ENCODE data around the gene BRSK2.
"Not testable (repeated sequence)": the region's sequence is repeated elsewhere in the genome, so short reads cannot be mapped to it uniquely, and the experiment has no call there.

The BRSK2 gene

GRCh38 chr11:1412377-1413095 is 22.8 kb downstream of the BRSK2 start:
- no peak for DNase-seq (ENCODE audit: low read depth)
- no peak overlapping the region for H3K4me3 ChIP-seq (ENCODE audit: low read length)
- TF ChIP-seq, protein P1, sequence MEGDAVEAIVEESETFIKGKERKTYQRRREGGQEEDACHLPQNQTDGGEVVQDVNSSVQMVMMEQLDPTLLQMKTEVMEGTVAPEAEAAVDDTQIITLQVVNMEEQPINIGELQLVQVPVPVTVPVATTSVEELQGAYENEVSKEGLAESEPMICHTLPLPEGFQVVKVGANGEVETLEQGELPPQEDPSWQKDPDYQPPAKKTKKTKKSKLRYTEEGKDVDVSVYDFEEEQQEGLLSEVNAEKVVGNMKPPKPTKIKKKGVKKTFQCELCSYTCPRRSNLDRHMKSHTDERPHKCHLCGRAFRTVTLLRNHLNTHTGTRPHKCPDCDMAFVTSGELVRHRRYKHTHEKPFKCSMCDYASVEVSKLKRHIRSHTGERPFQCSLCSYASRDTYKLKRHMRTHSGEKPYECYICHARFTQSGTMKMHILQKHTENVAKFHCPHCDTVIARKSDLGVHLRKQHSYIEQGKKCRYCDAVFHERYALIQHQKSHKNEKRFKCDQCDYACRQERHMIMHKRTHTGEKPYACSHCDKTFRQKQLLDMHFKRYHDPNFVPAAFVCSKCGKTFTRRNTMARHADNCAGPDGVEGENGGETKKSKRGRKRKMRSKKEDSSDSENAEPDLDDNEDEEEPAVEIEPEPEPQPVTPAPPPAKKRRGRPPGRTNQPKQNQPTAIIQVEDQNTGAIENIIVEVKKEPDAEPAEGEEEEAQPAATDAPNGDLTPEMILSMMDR (conservative IDR thresholded peaks at IDR 0.05; ENCODE audit: low read length), result no peak

- H3K4me3 ChIP-seq (ENCODE audit: low read length), result no peak overlapping the region
- DNase-seq (ENCODE audit: low read depth), result no peak
- TF ChIP-seq, protein P1 (conservative IDR thresholded peaks at IDR 0.05; ENCODE audit: low read length), result no peak
These were observed 24.9 kb downstream of the BRSK2 start for GRCh38 chr11:1414650-1415049.

DNA sequence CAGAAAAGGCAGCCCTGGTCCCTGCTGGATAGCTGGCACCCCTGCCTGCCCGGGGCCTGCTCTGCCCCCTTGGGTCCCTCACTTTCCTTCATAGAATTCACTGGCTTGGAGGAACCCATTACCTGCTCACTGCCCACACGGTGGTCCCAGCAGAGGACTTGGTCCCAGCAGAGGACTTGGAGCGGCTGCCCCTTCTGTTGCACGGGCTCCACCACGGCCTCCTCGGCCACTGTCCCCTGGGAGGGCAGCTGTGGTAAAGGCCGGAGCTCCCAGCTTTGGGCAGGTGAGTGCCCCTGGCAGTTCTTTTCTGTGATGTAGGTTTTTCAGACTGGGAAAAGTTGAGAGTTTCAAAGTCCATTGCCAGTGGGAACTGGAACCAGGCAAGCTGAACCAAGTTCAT is 25.9 kb downstream of the BRSK2 start:
- TF ChIP-seq, protein P1 (conservative IDR thresholded peaks at IDR 0.05; ENCODE audit: low read length), result no peak
- no peak for DNase-seq (ENCODE audit: low read depth)
- H3K4me3 ChIP-seq (ENCODE audit: low read length), result no peak overlapping the region

DNA sequence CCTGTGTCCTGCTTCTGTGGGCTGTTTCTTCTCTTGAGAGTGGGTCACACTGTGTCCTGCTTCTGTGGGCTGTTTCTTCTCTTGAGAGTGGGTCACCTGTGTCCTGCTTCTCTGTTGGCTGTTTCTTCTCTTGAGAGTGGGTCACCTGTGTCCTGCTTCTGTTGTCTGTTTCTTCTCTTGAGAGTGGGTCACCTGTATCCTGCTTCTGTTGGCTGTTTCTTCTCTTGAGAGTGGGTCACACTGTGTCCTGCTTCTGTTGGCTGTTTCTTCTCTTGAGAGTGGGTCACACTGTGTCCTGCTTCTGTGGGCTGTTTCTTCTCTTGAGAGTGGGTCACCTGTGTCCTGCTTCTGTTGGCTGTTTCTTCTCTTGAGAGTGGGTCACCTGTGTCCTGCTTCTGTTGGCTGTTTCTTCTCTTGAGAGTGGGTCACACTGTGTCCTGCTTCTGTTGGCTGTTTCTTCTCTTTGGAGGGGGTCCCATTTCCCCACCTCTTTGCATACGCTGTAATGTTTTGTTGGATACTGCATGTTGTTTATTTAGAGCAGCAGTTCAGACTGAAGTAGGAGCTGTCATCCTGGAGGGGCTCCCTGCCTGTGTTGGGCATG is 28.6 kb downstream of the BRSK2 start:
- not testable (repeated sequence) for DNase-seq (ENCODE audit: low read depth); H3K4me3 ChIP-seq (ENCODE audit: low read length)

DNA sequence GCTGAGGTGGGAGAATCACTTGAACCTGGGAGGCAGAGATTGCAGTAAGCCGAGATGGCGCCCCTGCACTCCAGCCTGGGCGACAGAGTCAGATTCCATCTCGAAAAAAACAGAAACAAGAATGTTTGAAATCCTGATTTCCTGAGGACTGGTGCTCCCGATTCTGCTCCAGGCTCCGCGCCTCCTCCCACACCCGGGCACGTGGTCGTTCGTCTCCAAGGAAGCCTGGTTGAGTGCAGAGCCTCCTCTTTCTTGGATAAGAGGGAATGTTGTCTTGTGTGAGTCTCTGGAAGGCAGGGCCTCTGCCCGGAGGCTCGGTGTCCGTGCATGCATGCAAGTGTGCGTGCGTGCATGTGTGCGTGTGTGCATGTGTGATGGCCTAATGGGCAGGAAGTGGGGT is 30.1 kb downstream of the BRSK2 start:
- no peak for DNase-seq (ENCODE audit: low read depth)
- H3K4me3 ChIP-seq (ENCODE audit: low read length), result no peak overlapping the region
- TF ChIP-seq, protein P1 (conservative IDR thresholded peaks at IDR 0.05; ENCODE audit: low read length), result no peak

GRCh38 chr11:1421291-1421690 is 31.6 kb downstream of the BRSK2 start:
- no peak for DNase-seq (ENCODE audit: low read depth)
- TF ChIP-seq, protein P1 (conservative IDR thresholded peaks at IDR 0.05; ENCODE audit: low read length), result no peak
- H3K4me3 ChIP-seq (ENCODE audit: low read length), result no peak overlapping the region

GRCh38 chr11:1422481-1422880 is 32.7 kb downstream of the BRSK2 start:
- no peak overlapping the region for H3K4me3 ChIP-seq (ENCODE audit: low read length)
- no peak for DNase-seq (ENCODE audit: low read depth)
- TF ChIP-seq, protein P1 (conservative IDR thresholded peaks at IDR 0.05; ENCODE audit: low read length), result no peak

All from AG10803 (cell line).